NCI-H1048 (cell line): Measurements from ENCODE around the gene FYN.

Experiments
- DNase-seq: peaks from one replicate; lab custom pipeline; 2025; lab: John Stamatoyannopoulos, UW

FYN gene

GRCh38 chr6:111625461-111626391, 247.5 kb downstream of the FYN start:
- DNase-seq, result no peak

- no peak for DNase-seq
Observed at GRCh38 chr6:111625099-111625416, 248.2 kb downstream of the FYN start.

GRCh38 chr6:111624401-111625098, 248.7 kb downstream of the FYN start:
- no peak for DNase-seq

GRCh38 chr6:111623046-111623718, 250.1 kb downstream of the FYN start:
- no peak for DNase-seq

- DNase-seq, result no peak
Observed at GRCh38 chr6:111620169-111620568, 253.1 kb downstream of the FYN start.

GRCh38 chr6:111618407-111618806, 254.8 kb downstream of the FYN start:
- DNase-seq, result no peak

- DNase-seq, result no peak
Observed at GRCh38 chr6:111617149-111617548, 256.1 kb downstream of the FYN start.

- no peak for DNase-seq
Observed at GRCh38 chr6:111615916-111616612, 257.2 kb downstream of the FYN start.

GRCh38 chr6:111614833-111615582, 258.2 kb downstream of the FYN start:
- DNase-seq, result no peak

- DNase-seq, result no peak
Observed at GRCh38 chr6:111612379-111612778, 260.9 kb downstream of the FYN start.

- no peak for DNase-seq
Observed at GRCh38 chr6:111610548-111611172, 262.6 kb downstream of the FYN start.
